GM18873 (cell line): Measurements from ENCODE around the gene TTYH1.
"Not testable (repeated sequence)": the region's sequence is repeated elsewhere in the genome, so short reads cannot be mapped to it uniquely, and the experiment has no call there.

Experiments
- ATAC-seq: cut with Tn5 transposase; IDR thresholded peaks from one replicate; pipeline ENCODE4 v1.9.1; 2021; ENCODE audit warnings: mild to moderate bottlenecking, moderate library complexity, moderate number of reproducible peaks; ENCODE audit not compliant: unreplicated experiment, low FRiP score

The TTYH1 gene

GRCh38 chr19:54415208-54415900, at the start of gene TTYH1:
Gene TTYH1, plus strand, starts transcription at chr19:54415464. Its CDS starts 89 bp downstream, at chr19:54415553.
- ATAC-seq, result no peak

GRCh38 chr19:54365798-54366197, 49.5 kb upstream of the TTYH1 start:
- ATAC-seq, result not testable (repeated sequence)

DNA sequence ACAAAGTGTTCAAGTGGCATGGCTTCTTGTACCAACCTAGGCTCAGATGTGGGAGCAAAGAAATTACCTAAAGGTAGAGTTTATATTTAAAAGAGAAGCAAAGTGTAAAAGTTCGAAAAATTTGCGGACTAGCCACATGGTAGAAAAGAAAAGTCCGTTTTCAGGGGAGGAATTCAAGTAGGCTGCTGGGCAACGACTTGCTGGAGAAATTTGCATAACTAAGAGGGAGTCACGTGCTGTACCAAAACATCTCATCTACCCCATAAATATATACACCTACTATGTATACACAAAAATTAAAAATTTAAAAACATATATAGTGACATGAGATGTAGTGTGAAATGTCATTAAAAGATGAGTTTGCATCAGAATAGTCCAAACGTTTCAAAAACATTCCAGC, 48.5 kb upstream of the TTYH1 start:
- no peak for ATAC-seq

DNA sequence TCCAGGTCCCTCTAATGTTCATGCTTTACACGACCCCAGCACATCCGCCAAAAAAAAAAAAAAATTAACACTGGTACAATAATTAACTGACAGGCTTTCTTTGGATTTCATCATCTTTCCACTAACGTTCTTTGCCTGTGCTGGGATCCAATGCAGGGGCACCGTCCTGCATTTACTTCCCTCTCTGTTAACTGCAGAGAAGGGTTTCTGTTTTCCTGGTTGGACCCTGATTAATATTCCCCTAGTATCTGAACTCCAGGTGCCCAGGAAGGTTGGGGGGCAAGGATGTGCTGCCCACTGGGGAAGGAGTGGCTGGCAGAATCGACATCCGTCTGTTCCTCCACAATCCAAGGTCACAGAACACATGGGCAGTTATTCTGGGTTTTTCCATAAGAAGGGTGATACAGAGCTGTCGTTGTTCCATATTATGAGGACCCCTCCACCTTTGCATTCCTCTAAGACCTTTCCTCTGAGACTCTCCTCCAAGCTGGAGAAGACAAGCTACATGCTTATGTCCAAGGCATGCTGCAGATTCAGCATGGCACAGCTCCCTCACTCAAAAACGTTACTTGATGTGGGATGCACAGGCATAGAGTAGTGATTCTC, 46.1 kb upstream of the TTYH1 start:
- no peak for ATAC-seq

DNA sequence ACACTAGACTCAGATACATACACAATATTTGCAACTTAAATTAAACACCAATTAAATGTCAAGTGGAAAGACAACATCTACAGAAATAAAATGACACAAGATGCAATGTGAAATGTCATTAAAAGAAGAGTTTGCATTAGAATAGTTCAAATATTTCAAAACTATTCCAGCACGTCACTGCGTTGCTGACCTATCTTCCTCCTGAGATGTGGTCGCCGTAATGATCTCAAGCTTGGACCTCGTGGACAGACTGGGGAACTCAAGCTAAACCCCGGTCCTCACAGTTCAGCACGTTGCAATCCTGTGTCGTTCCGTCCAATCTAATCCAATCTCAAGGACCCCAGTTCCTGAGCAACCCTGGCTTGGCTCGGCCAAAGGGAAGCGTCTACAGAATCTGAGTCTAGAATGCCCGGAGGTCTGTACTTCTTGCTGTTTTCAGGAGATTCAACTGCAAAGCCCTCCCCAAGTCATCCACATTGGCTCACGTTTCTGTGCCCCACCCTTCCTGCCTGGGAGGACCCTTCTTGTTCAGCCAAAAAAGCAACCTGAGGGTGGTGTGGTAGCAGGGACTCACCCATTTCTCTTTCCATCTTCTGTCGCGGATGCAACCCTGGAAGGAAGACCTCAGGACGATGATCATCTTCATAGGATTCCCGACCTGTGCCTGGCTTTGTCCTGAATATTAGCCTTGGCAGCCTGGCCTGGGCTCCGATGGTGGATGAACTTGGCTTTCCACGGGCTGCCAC, 45.4 kb upstream of the TTYH1 start:
- not testable (repeated sequence) for ATAC-seq

DNA sequence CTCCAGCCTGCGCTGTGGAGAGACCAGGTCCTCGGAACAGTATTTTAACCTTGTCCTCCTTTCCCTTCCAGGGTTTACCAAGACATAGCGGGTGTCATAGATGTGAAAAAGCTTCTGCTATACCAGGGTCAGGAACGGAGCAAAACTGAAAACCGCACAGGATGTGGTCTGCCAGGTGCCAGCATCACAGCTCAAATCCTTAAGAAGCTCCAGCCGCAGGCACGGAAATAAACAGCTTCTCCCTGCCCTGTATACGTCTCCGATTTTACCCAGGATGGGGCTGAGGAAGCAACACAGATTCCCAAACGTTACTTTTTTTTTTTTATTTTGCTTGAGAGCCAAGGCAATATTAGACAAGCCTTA, 44.8 kb upstream of the TTYH1 start:
- ATAC-seq, result not testable (repeated sequence)

- not testable (repeated sequence) for ATAC-seq
These were observed 43.8 kb upstream of the TTYH1 start for GRCh38 chr19:54371453-54371852.

- no peak for ATAC-seq
These were observed 41.3 kb upstream of the TTYH1 start for GRCh38 chr19:54373781-54374631.

- not testable (repeated sequence) for ATAC-seq
These were observed 39.9 kb upstream of the TTYH1 start for GRCh38 chr19:54375181-54375938.

DNA sequence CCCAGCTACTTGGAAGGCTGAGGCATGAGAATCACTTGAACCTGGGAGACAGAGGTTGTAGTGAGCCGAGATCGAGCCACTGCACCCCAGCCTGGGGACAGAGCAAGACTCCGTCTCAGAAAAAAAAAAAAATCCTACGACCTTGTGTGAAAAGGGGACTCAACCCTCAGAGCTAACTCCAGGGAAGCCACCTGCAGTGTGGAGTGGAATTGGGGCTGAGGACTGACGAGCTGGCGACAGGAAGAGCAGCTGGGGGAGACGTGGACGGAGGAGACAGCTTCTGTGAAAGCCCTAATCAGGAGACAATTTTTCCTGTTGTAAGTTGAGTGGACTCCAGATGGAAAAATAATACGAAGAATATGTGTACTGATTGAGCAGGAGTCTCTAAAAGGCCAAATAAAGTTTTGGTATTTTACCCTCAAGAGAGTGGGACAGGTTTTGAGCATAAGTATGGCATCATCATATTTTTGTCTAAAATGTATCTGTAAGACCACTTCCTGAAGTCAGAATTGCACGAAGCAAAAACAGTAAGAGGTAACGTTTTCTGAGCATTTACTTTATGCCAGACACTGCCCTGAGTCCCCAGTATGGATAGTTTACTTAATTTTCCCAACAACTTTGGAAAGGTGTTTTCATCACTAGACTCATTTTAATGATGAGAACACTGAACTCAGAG, 38.5 kb upstream of the TTYH1 start:
- ATAC-seq, result no peak

DNA sequence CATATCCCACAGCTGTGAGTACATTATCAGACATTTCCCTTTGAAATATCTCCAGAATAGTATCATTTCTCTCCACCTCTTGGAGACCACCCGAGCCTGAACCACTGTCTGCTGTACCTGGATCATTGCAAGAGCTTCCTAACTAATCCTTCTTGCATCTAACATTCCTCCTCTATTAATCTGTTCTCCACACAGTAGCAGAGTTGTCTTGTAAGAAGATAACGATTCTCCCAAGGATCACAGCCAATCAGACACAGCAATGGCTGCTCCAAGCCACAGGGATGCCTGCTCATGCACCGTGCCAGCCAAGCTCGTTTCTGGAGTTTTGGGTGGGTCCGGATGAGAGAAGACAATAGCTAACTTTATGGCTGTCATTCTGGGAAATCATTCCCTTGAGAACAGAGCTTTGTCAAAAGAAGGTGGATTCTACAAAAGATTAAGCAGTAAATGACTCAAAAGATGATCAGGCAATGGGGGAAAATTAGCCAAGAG, 36.0 kb upstream of the TTYH1 start:
- no peak for ATAC-seq

DNA sequence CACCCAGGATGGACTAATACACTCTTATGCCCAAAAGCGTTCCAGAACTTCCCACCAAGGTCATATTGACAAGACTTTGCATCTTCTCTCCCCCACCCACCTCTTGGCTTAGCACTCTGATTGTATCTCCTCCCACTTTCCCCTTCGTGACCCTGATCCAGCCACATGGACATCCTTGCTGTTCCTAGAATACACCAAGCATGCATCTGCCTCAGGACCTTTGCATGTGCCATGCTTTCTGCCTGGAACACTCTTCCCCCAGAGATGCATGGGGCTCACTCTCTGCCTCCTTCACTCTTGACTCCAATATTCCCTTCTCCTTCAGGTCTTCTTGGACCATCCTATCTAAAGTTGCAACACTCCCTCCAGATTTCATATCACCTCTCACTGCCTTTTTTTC, 34.4 kb upstream of the TTYH1 start:
- no peak for ATAC-seq

- not testable (repeated sequence) for ATAC-seq
These were observed 33.2 kb upstream of the TTYH1 start for GRCh38 chr19:54382041-54382440.

DNA sequence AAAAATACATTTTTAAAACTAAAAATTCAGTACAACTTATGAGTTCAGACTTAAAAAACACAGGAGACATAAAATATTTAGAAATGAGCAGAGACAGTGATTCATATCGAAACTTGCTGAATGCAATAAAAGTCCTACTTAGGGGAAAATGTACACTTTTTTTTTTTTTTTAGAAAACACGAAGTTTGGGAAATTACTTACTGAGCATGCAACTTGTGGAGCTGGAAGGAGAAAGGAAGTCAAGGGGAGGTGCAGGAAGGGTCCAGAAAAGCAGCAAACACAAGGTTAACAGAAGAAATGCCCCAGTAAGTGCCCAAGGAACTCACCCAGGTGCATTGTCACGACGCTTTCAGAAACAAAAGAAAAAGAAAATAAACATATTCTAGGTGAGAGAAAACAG, 31.9 kb upstream of the TTYH1 start:
- ATAC-seq, result no peak

DNA sequence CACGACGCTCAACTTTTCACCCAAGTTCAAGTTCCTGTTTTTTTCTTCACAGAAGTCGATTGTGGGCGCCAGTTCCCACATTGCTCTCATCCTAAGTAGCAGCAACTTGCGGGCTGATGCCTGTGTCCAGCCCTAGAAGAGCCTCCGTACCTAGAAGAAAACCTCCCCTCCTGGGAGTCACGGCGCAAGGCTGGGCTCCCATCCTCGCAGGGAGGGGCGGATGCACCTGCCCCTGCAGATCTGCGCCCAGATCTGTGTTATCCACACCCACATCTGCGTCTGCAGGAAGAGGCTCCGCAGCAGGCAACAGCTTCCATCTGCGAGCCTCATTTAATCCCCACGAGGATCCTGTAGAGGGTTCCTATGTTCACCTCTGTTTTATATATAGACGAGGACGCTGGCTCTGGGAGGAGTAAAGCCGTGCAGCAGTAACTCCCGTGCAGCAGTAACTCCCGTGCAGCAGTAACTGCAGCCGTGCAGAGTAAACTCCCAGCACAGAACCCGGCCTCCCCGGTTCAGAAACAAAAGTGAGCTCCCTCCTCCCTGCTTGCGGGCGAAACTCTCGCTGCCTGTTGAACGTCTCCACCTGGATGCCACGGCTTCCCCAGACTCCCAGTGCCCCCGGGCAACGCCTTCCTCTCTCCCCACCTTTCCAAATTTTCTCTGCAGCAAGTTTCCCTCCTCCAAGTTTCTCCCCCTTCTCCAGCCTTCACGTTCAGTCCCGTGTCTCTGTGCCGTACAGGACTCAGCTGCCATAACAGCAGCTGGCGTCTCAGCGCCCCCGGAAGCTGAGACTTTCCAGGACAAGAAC, 27.1 kb upstream of the TTYH1 start:
- ATAC-seq, result no peak

DNA sequence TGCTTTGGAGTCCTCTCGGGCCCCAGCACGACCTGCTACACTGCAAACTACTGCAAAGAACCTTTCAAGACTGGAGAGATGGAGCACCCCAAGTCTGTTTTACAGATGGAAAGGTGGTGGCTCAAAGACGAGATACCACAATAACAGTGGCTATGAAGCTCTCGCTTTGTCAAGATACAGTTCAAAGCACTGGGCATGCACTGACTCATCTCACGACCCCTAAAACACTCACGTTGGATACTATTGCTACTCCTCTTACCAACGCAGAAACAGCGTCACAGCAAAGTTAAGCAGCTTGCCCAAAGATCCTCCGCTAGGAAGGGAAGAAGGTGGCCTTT, 26.5 kb upstream of the TTYH1 start:
- no peak for ATAC-seq

DNA sequence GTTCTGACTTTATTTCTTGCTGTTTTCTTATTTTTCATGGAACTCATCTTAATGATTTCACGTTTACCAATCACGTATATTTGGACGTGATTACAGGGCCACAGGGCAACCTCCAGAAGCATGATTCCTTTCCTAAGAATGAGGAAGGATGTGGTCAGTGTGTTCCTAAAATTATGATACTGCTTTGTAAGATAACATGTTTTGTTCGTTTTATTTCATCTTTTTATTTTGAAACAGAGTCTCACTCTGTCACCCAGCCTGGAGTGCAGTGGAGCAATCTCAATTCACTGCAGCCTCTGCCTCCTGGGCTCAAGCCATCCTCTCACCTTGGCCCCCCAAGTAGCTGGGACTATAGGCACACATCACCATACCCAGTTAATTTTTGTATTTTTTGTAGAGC, 25.7 kb upstream of the TTYH1 start:
- ATAC-seq, result no peak

- no peak for ATAC-seq
These were observed 24.2 kb upstream of the TTYH1 start for GRCh38 chr19:54390942-54391577.
